Activated T-cell treated with anti-CD3 and anti-CD28 coated beads for 48 hours (primary cell): ENCODE data around the gene DUSP16.

Experiments
- DNase-seq: peaks from one replicate; pipeline ENCODE4 v3.0.0-alpha.2; 2020; ENCODE audit warnings: low read depth

Gene DUSP16

GRCh38 chr12:12469386-12469785 lies 93.3 kb downstream of the DUSP16 start:
- no peak for DNase-seq

- no peak for DNase-seq
These were observed 94.1 kb downstream of the DUSP16 start for GRCh38 chr12:12468575-12468974.

GRCh38 chr12:12467688-12468261 lies 94.9 kb downstream of the DUSP16 start:
- no peak for DNase-seq

GRCh38 chr12:12467264-12467663 lies 95.4 kb downstream of the DUSP16 start:
- DNase-seq = no peak

- DNase-seq = no peak
These were observed 96.5 kb downstream of the DUSP16 start for GRCh38 chr12:12466157-12466556.

GRCh38 chr12:12465522-12465921 lies 97.1 kb downstream of the DUSP16 start:
- no peak for DNase-seq

- no peak for DNase-seq
These were observed 100.7 kb downstream of the DUSP16 start for GRCh38 chr12:12461923-12462315.

GRCh38 chr12:12460935-12461922 lies 101.4 kb downstream of the DUSP16 start:
- no peak for DNase-seq

GRCh38 chr12:12456637-12457036 lies 106.0 kb downstream of the DUSP16 start:
- DNase-seq = no peak

- DNase-seq = no peak
These were observed 108.3 kb downstream of the DUSP16 start for GRCh38 chr12:12454315-12454714.

- DNase-seq = no peak
These were observed 109.0 kb downstream of the DUSP16 start for GRCh38 chr12:12453635-12454034.

GRCh38 chr12:12452326-12452902 lies 110.2 kb downstream of the DUSP16 start:
- no peak for DNase-seq

- DNase-seq = no peak
These were observed 111.6 kb downstream of the DUSP16 start for GRCh38 chr12:12451098-12451497.

GRCh38 chr12:12450043-12450471 lies 112.6 kb downstream of the DUSP16 start:
- no peak for DNase-seq

GRCh38 chr12:12449533-12450025 lies 113.1 kb downstream of the DUSP16 start:
- no peak for DNase-seq

GRCh38 chr12:12447837-12448236 lies 114.8 kb downstream of the DUSP16 start:
- no peak for DNase-seq

GRCh38 chr12:12447236-12447635 lies 115.4 kb downstream of the DUSP16 start:
- no peak for DNase-seq

- DNase-seq = no peak
These were observed 115.9 kb downstream of the DUSP16 start for GRCh38 chr12:12446786-12447185.

- no peak for DNase-seq
These were observed 116.8 kb downstream of the DUSP16 start for GRCh38 chr12:12445882-12446181.

- no peak for DNase-seq
These were observed 117.3 kb downstream of the DUSP16 start for GRCh38 chr12:12445165-12445881.

GRCh38 chr12:12443431-12443878 lies 119.2 kb downstream of the DUSP16 start:
- no peak for DNase-seq

- DNase-seq = no peak
These were observed 120.1 kb downstream of the DUSP16 start for GRCh38 chr12:12442548-12443071.
